HepG2 (cell line): Measurements from ENCODE around the gene SLC39A8. TPM values are rescaled to one million over a fixed set of nuclear protein-coding genes. Genes with fewer than 3 reads are reported as not detected.

Experiments used
- ATAC-seq: fragments of 200-7000 bp; cut with Tn5 transposase; 3 replicates; pipeline ENCODE4 v1.9.1; 2020; ENCODE audit warnings: mild to moderate bottlenecking, moderate library complexity
- BruUV-seq: library from RNA; stranded (reverse); fragments of 400-500 nt; replicated peaks from 2 replicates; lab custom pipeline; 2021; lab: Mats Ljungman, UMichigan
- CTCF ChIA-PET: fragments of 300-600 bp; formaldehyde crosslinking; extraction: SDS; loops from one replicate; lab custom pipeline; 2021; ENCODE audit warnings: low total read pairs, inconsistent platforms, low intra/inter-chr PET ratio; lab: Yijun Ruan, JAX
- POLR2A ChIA-PET: fragments of 350-600 bp; sonication (Branson Sonifier 250); formaldehyde crosslinking; loops from one replicate; lab custom pipeline; 2020; ENCODE audit warnings: antibody characterized with exemption, inconsistent platforms; lab: Yijun Ruan, JAX
- DNase-seq: peaks from one replicate; pipeline ENCODE4 v3.0.0-alpha.2; 2015; ENCODE audit warnings: low spot score
- FAIRE-seq: peaks from 3 replicates; lab custom pipeline; 2011; peaks lifted over from hg19 to GRCh38; lab: Jason Lieb, UNC
- H2AFZ ChIP-seq: one replicate; pipeline ENCODE4 v1.6.1; 2011; ENCODE audit warnings: low read length, inconsistent platforms
- H3K27ac ChIP-seq: fragments of 300-600 bp; 3 replicates; pipeline ENCODE4 v1.8.0; 2011; ENCODE audit warnings: mixed run types, mild to moderate bottlenecking, mixed read lengths, low read length, inconsistent platforms; ENCODE audit not compliant: insufficient read depth; ENCODE audit errors: extremely low read length
- H3K27me3 ChIP-seq, 2 experiments: fragments of 200-600 bp in 1 of 2; 2 replicates in 1 of 2; 3 replicates in 1 of 2; pipeline versions ENCODE4 v1.6.0 to v1.8.0; 2011; ENCODE audit warnings: low read length in 2 of 2, mild to moderate bottlenecking in 2 of 2, moderate library complexity in 2 of 2, inconsistent platforms in 1 of 2; ENCODE audit not compliant: insufficient read depth in 2 of 2, control insufficient read depth in 1 of 2
- H3K36me3 ChIP-seq, 2 experiments: fragments of 200-600 bp in 1 of 2; replicated peaks in 1 of 2; 2 replicates in 1 of 2; 3 replicates in 1 of 2; pipeline versions ENCODE4 v1.5.1 to v1.8.0; 2011; ENCODE audit warnings: low read length in 2 of 2, inconsistent platforms in 1 of 2; ENCODE audit not compliant: insufficient read depth in 2 of 2, control insufficient read depth in 1 of 2
- H3K4me1 ChIP-seq: 2 replicates; pipeline ENCODE4 v1.5.1; 2012; ENCODE audit warnings: low read length, inconsistent platforms; ENCODE audit not compliant: insufficient read depth
- H3K4me2 ChIP-seq: 2 replicates; pipeline ENCODE4 v1.6.0; 2011; ENCODE audit warnings: low read depth, low read length, inconsistent platforms
- H3K4me3 ChIP-seq, 3 experiments: fragments of 200-600 bp in 1 of 3; sonication (generic), shearing (Covaris generic) in 1 of 3; replicated peaks in 1 of 3; 2 replicates each; pipeline ENCODE4 v1.5.1; 2011 to 2016; ENCODE audit warnings: low read length in 3 of 3, inconsistent platforms in 2 of 3, low read depth in 2 of 3, mild to moderate bottlenecking in 2 of 3, control low read depth in 1 of 3, mixed read lengths in 1 of 3; ENCODE audit not compliant: insufficient read depth in 1 of 3
- H3K79me2 ChIP-seq: one replicate; pipeline ENCODE4 v1.6.1; 2011; ENCODE audit warnings: low read length, inconsistent platforms; ENCODE audit not compliant: insufficient read depth
- H3K9ac ChIP-seq: 2 replicates; pipeline ENCODE4 v1.6.0; 2011; ENCODE audit warnings: mild to moderate bottlenecking, low read depth, low read length, inconsistent platforms; ENCODE audit not compliant: insufficient read depth
- H3K9me3 ChIP-seq: 2 replicates; pipeline ENCODE4 v1.5.1; 2012; ENCODE audit warnings: mild to moderate bottlenecking, low read length
- H4K20me1 ChIP-seq: 2 replicates; pipeline ENCODE4 v1.6.0; 2011; ENCODE audit warnings: inconsistent platforms, mild to moderate bottlenecking, low read length, moderate library complexity; ENCODE audit not compliant: insufficient read depth
- HOXA3 ChIP-seq: sonication (generic); formaldehyde crosslinking; IDR thresholded peaks from 2 replicates; pipeline ENCODE4 v1.5.0; 2020; ENCODE audit warnings: missing genetic modification reagents
- KLF11 ChIP-seq: IDR thresholded peaks from 2 replicates; pipeline ENCODE4 v1.6.1; 2016; ENCODE audit warnings: missing compliant biosample characterization
- RBAK ChIP-seq: sonication (generic); formaldehyde crosslinking; IDR thresholded peaks from 2 replicates; pipeline ENCODE4 v1.5.1; 2020; ENCODE audit warnings: mild to moderate bottlenecking, missing genetic modification reagents
- RCOR2 ChIP-seq: IDR thresholded peaks from 2 replicates; pipeline ENCODE4 v1.6.1; 2016; ENCODE audit warnings: missing biosample characterization, missing genetic modification reagents
- RFX1 ChIP-seq: fragments of 450-650 bp; IDR thresholded peaks from 2 replicates; pipeline ENCODE4 v1.6.1; 2017
- ZBTB7B ChIP-seq: sonication (generic); formaldehyde crosslinking; IDR thresholded peaks from 2 replicates; pipeline ENCODE4 v1.4.0; 2020; ENCODE audit warnings: missing genetic modification reagents
- ZNF234 ChIP-seq: sonication (generic); formaldehyde crosslinking; conservative IDR thresholded peaks from 2 replicates; pipeline ENCODE4 v1.5.1; 2020; ENCODE audit warnings: mild to moderate bottlenecking, missing genetic modification reagents
- ZNF383 ChIP-seq: sonication (generic); formaldehyde crosslinking; IDR thresholded peaks from 2 replicates; pipeline ENCODE4 v1.4.0; 2020; ENCODE audit warnings: missing genetic modification reagents, mild to moderate bottlenecking, borderline replicate concordance
- ZNF609 ChIP-seq: sonication (generic); formaldehyde crosslinking; IDR thresholded peaks from 2 replicates; pipeline ENCODE4 v1.4.0; 2020; ENCODE audit warnings: mild to moderate bottlenecking, missing genetic modification reagents, borderline replicate concordance
- ZNF800 ChIP-seq: sonication (generic); formaldehyde crosslinking; IDR thresholded peaks from 2 replicates; pipeline ENCODE4 v1.4.0; 2020; ENCODE audit warnings: missing genetic modification reagents
- WGBS: methylation state at CpG from one replicate; pipeline ENCODE4 v1.1.6; 2017; ENCODE audit warnings: low lambda C conversion rate; 5-methylcytosine and 5-hydroxymethylcytosine counted together
- in situ Hi-C: cut with HindIII; loops from 2 replicates; pipeline ENCODE4 v1.10.0; 2017; ENCODE audit warnings: low pct_unique_long_range_greater_than_20kb; ENCODE audit not compliant: extremely low pct_ligation_motif_present
- intact Hi-C: fragments of 100-400 bp; cut with micrococcal nuclease; formaldehyde crosslinking; loops from one replicate; pipeline ENCODE4 v1.10.0; 2022; ENCODE audit not compliant: unreplicated experiment
- polyA plus RNA-seq, 8 experiments: library from polyadenylated mRNA; depleted of rRNA in 3 of 8; stranded (reverse) in 7 of 8; unstranded in 1 of 8; fragments of >200 nt; fragmentation: Illumina TruSeq in 4 of 8; extraction: Trizol in 4 of 8; gene quantifications; 2 replicates each; pipeline versions ENCODE4 v1.2.1 to v1.2.3, GENCODE V29; 2011 to 2016; ENCODE audit warnings: low read depth in 4 of 8, missing spikeins in 1 of 8, mixed read lengths in 1 of 8; ENCODE audit not compliant: insufficient read depth in 1 of 8
- total RNA-seq, 5 experiments: library from RNA; depleted of rRNA; stranded (reverse); fragments of >200 nt; fragmentation: Illumina TruSeq; extraction: Trizol; gene quantifications; 2 replicates each; pipeline ENCODE4 v1.2.3, GENCODE V29; 2016; ENCODE audit warnings: low read depth in 1 of 5

SLC39A8 gene
- total and polyA plus RNA-seq, 2 of the 13 experiments (the other 11 are each of a cell fraction or from before 2014, with no cell fraction given), result 0.22 to 0.38 TPM

GRCh38 chr4:102217345-102217744 is 127.9 kb downstream of the SLC39A8 start:
- H3K4me2 ChIP-seq, result no peak overlapping the region
- H3K9ac ChIP-seq, result no peak overlapping the region
- FAIRE-seq, result no peak
- no peaks in the 10 kb centered on the region for H3K4me1 ChIP-seq
- H2AFZ ChIP-seq, result no peak overlapping the region
- CTCF ChIA-PET, result no interaction called here
- no peaks in the 10 kb centered on the region for H3K9me3 ChIP-seq
- TF ChIP-seq ZBTB7B (CRISPR knock-in tag) (no peak), RFX1 (no peak), RBAK (no peak), ZNF800 (CRISPR knock-in tag) (no peak), ZNF609 (CRISPR knock-in tag) (no peak), ZNF234 (CRISPR knock-in tag) (no peak), RCOR2 (CRISPR knock-in tag) (no peak), ZNF383 (CRISPR knock-in tag) (no peak), KLF11 (CRISPR knock-in tag) (no peak), HOXA3 (CRISPR knock-in tag) (no peak)
- TF ChIP-seq, all 625 proteins: peak for 0
- H3K4me3 ChIP-seq, result no peak overlapping the region
- in situ Hi-C loops (no loop called here), intact Hi-C loops (no loop called here)
- no peak overlapping the region for H3K27ac ChIP-seq
- ATAC-seq (no peak), DNase-seq (no peak)
- POLR2A ChIA-PET, result no interaction called here
- no peaks in the 10 kb centered on the region for H3K36me3 ChIP-seq
- no peaks in the 10 kb centered on the region for H4K20me1 ChIP-seq
- BruUV-seq, result no TSS peak
- H3K79me2 ChIP-seq, result no peaks in the 10 kb centered on the region
- H3K27me3 ChIP-seq, result no peaks in the 10 kb centered on the region; a peak in 1 of 5 replicates
- WGBS, result 14% methylated on average over 3 of the region's 3 CpGs
